HG03066 (cell line): Measurements from ENCODE around the gene FNDC8.
"Not testable (repeated sequence)": the region's sequence is repeated elsewhere in the genome, so short reads cannot be mapped to it uniquely, and the experiment has no call there.

ENCODE experiments used
- ATAC-seq: cut with Tn5 transposase; IDR thresholded peaks from one replicate; pipeline ENCODE4 v1.9.1; 2021; ENCODE audit warnings: low read depth; ENCODE audit not compliant: unreplicated experiment

FNDC8 gene

GRCh38 chr17:35167046-35167445 lies 45.6 kb downstream of the FNDC8 start:
- no peak for ATAC-seq

DNA sequence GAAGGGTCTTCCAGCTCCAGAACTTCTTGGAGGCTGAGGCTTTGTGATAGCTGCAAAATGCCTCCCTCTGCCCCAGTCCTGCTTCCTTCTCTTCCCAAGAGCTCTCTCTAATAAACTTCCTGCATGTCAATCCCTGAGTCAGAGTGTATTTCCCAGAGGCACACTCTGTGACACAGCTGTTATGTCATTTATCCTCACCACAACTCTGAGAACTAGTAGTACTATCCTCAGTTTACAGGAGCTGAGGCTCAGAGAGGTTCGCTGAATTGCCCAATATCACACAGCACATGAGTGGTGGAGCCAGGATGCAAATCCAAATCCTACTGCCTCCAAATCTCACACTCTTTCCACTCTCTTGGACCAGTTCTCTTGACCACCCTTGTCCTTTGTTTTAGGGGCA lies 46.3 kb downstream of the FNDC8 start:
- ATAC-seq = no peak

GRCh38 chr17:35169835-35170363 lies 48.5 kb downstream of the FNDC8 start:
- ATAC-seq = no peak

- ATAC-seq = no peak
Measured at GRCh38 chr17:35170968-35171771, 49.8 kb downstream of the FNDC8 start.

GRCh38 chr17:35171834-35172233 lies 50.4 kb downstream of the FNDC8 start:
- ATAC-seq = no peak

GRCh38 chr17:35172321-35172720 lies 50.9 kb downstream of the FNDC8 start:
- ATAC-seq = not testable (repeated sequence)

DNA sequence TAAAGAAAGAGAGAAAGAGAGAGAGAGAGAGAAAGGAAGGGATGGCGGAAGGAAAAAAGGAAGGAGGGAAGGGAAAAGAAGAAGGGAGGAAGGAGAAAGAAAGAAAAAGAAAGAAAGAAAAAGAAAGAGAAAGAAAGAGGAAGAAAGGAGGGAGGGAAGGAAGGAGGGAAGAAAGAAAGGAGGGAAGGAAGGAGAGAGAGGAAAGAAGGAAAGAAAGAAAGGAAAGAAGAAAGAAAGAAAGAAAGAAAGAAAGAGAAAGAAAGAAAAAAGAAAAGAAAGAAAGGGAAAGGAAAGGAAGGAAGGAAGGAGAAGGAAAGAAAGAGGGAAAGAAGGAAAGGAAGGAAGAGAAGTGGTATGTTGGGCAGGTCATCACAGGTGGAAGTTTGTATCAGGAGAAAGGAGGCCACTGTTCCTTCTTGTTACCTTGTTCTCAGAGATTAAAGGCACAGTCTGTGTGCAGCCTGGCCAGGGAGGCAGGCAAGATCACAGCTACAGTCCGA lies 53.5 kb downstream of the FNDC8 start:
- ATAC-seq = no peak

DNA sequence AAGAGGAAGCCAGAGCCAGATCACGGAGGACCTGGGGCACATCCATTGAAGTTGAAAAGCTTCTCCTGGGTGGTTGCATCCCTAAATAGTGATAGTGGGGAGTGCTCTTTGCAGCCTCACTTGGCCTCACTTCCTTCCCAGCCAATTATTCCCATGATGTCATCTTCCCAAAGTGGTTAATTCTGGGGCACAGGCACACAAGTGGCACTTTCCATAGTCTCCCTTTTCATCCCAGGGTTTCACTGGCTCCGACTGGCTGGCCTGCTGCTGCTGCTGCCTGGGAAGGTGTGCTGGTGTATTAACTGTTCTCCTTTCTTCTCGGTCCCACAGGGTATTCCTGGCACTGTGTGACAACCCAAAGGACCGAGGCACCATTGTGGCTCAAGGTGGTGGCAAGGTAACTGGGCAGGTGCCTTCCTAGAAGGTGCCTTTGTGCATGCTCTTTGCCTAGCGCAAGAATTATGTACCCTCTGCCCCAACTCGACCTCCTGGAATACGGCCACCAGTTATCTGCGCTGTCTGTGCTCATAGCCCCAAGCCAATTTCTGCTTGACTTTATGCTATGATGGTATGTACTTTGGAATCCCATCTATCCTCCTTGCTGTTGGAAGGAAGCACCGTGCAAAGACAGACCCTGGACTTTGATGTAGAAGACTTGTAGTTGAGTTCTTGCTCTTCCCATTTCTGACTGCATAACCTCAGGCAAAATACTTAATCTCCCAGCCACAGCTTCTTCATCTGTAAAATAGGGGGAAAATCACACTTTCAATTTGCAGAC lies 54.4 kb downstream of the FNDC8 start:
- no peak for ATAC-seq

GRCh38 chr17:35176897-35177296 lies 55.5 kb downstream of the FNDC8 start:
- ATAC-seq = no peak

DNA sequence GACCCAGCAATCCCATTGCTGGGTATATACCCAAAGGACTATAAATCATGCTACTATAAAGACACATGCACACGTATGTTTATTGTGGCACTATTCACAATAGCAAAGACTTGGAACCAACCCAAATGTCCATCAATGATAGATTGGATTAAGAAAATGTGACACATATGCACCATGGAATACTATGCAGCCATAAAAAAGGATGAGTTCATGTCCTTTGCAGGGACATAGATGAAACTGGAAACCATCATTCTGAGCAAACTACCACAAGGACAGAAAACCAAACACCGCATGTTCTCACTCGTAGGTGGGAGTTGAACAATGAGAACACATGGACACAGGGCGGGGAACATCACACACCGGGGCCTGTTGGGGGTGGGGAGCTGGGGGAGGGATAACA lies 58.0 kb downstream of the FNDC8 start:
- not testable (repeated sequence) for ATAC-seq
